GM21515 (cell line): ENCODE results near the gene DYNLRB2.
A peak's percentile ranks its signal among the peaks of the same experiment; 100 is the strongest.

Experiments used
- ATAC-seq: cut with Tn5 transposase; IDR thresholded peaks from one replicate; pipeline ENCODE4 v1.9.1; 2021; ENCODE audit not compliant: unreplicated experiment

Gene DYNLRB2

GRCh38 chr16:80540516-80541305 lies at the start of gene DYNLRB2:
Gene DYNLRB2 (plus strand): TSS chr16:80540993. CDS start chr16:80541077, 84 bp downstream.
- ATAC-seq = peak; percentile 96

- ATAC-seq = no peak
Observed at GRCh38 chr16:80500116-80500859, 40.5 kb upstream of the DYNLRB2 start.

GRCh38 chr16:80500961-80501525 lies 39.8 kb upstream of the DYNLRB2 start:
- ATAC-seq = no peak

- no peak for ATAC-seq
Observed at GRCh38 chr16:80503107-80503506, 37.7 kb upstream of the DYNLRB2 start.

GRCh38 chr16:80507538-80507937 lies 33.3 kb upstream of the DYNLRB2 start:
- ATAC-seq = no peak

- ATAC-seq = no peak
Observed at GRCh38 chr16:80509872-80510271, 30.9 kb upstream of the DYNLRB2 start.

- ATAC-seq = no peak
Observed at GRCh38 chr16:80511824-80512592, 28.8 kb upstream of the DYNLRB2 start.

- no peak for ATAC-seq
Observed at GRCh38 chr16:80512593-80512853, 28.3 kb upstream of the DYNLRB2 start.

GRCh38 chr16:80515374-80515773 lies 25.4 kb upstream of the DYNLRB2 start:
- no peak for ATAC-seq

- no peak for ATAC-seq
Observed at GRCh38 chr16:80517846-80518245, 22.9 kb upstream of the DYNLRB2 start.

- no peak for ATAC-seq
Observed at GRCh38 chr16:80518436-80518835, 22.4 kb upstream of the DYNLRB2 start.

- ATAC-seq = no peak
Observed at GRCh38 chr16:80519189-80519588, 21.6 kb upstream of the DYNLRB2 start.

GRCh38 chr16:80525420-80525819 lies 15.4 kb upstream of the DYNLRB2 start:
- no peak for ATAC-seq

- peak; percentile 70 for ATAC-seq
Observed at GRCh38 chr16:80526418-80527061, 14.3 kb upstream of the DYNLRB2 start.

GRCh38 chr16:80527297-80527696 lies 13.5 kb upstream of the DYNLRB2 start:
- ATAC-seq = no peak

GRCh38 chr16:80530479-80530878 lies 10.3 kb upstream of the DYNLRB2 start:
- no peak for ATAC-seq

- ATAC-seq = no peak
Observed at GRCh38 chr16:80536238-80536637, 4.6 kb upstream of the DYNLRB2 start.

GRCh38 chr16:80541306-80541694 lies 507 bp downstream of the DYNLRB2 start:
- no peak for ATAC-seq

GRCh38 chr16:80543162-80543561 lies 2.4 kb downstream of the DYNLRB2 start:
- ATAC-seq = no peak

- no peak for ATAC-seq
Observed at GRCh38 chr16:80544326-80544725, 3.5 kb downstream of the DYNLRB2 start.

- no peak for ATAC-seq
Observed at GRCh38 chr16:80546249-80546648, 5.5 kb downstream of the DYNLRB2 start.
